ENCODE results near the gene RAB1A. TPM values are rescaled to one million over a fixed set of nuclear protein-coding genes. Genes with fewer than 3 reads are reported as not detected.

The RAB1A gene
- total RNA-seq, 1 donor from 2014 or later: 46.4 TPM

DNA sequence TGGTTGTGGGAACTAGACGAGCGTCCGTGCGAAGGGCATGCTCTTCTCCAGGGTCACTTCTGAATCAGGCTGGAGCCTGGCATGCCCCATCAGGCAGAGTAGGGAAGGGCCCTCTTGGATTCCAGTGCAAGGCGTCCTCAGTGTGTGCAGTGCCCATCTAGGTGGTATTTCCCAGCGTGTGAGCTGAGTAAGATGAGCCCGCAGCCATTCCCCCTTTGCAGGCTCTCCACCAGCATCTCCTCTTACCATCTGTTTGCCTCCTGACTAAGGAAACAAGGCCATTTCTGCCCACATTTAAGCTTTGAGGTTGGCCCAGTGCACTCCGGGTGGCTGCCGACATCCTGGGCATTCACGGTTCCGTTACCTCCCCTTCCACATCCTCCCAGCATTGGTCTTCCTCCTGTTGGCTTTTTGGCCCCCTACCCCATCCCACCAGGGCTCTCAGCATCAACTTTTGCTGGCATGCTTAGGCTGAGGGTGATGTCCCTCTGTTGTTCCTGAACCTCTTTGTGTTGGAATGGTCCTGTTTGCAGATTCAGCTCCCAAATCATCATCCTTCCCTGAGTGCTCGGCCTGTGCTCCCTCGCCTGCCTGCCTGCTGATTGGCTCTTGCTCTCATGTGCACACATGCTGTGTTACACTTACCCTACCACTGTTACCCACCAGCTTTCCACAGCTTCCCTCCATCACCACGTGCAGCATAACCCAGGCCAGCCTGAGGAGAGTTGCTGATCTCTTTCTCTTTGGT, 61.9 kb downstream of the RAB1A start:
- POLR2A ChIA-PET: interaction anchor here (0.8 kb wide), 1 partner anchor 62 kb away, joined by 3 read pairs; the partner anchor contains the start of gene RAB1A
- Mint-ChIP-seq H3K4me1 (peaks cover 52% of the 10 kb centered on the region), H3K4me3 (no peak overlapping the region), H3K36me3 (ENCODE audit: low read depth) (peaks cover 25% of the 10 kb centered on the region), H3K27me3 (no peaks in the 10 kb centered on the region), H3K27ac (peak overlapping the region; percentile 27), H3K9me3 (no peaks in the 10 kb centered on the region)
- ATAC-seq (ENCODE audit: low read depth) (no peak), DNase-seq (no peak)
- CTCF ChIA-PET: interaction anchor here (0.6 to 1.2 kb wide), 4 partner anchors 13 to 124 kb away, joined by 3 to 5 read pairs (median 4); no protein-coding TSS in a partner anchor
- TF ChIP-seq, protein P1, sequence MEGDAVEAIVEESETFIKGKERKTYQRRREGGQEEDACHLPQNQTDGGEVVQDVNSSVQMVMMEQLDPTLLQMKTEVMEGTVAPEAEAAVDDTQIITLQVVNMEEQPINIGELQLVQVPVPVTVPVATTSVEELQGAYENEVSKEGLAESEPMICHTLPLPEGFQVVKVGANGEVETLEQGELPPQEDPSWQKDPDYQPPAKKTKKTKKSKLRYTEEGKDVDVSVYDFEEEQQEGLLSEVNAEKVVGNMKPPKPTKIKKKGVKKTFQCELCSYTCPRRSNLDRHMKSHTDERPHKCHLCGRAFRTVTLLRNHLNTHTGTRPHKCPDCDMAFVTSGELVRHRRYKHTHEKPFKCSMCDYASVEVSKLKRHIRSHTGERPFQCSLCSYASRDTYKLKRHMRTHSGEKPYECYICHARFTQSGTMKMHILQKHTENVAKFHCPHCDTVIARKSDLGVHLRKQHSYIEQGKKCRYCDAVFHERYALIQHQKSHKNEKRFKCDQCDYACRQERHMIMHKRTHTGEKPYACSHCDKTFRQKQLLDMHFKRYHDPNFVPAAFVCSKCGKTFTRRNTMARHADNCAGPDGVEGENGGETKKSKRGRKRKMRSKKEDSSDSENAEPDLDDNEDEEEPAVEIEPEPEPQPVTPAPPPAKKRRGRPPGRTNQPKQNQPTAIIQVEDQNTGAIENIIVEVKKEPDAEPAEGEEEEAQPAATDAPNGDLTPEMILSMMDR (IDR thresholded peaks at IDR 0.05): no peak
- intact Hi-C loops (cut with micrococcal nuclease): no loop called here

DNA sequence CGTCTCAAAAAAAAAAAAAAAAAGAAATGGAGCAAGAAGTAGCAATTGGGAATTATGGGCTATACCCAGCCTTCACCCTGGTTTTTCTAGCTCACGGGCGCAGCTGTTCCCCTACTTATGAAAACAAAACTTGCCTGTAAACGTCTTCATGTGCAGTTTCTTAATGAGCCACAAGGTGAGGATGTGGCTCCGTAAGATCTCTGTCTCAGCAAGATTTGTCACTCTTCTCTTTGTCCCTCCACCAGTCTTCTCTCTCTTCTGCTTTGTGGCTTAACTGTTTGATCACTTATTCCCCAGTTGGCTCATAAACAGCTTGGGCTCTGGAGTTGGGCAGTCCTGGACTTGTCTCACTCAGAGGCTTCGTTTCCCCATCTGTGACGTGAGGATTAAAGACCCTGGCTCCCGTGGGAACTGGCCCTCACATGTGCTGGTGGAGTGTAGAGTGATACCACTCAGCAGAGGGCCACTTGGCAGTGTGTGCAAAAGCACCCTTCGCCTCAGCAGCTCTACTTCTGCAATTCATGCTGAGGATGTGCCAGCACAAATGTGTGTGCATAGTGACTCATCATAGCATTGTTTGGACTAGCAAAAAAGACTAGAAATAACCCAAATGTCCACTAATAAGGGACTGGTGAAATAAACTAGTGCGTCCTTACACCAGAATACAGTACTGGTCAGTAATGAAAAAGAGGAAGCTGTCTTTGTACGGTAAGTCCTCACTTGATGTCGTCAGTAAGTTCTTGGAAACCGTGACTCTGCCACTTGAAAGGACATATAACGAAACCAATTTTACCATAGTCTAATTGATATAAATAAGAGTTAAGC, 65.0 kb downstream of the RAB1A start:
- H3K27me3 Mint-ChIP-seq: no peaks in the 10 kb centered on the region
- peaks cover 4% of the 10 kb centered on the region for H3K36me3 Mint-ChIP-seq (ENCODE audit: low read depth)
- no peaks in the 10 kb centered on the region for H3K9me3 Mint-ChIP-seq
- ChIA-PET POLR2A (interaction anchor here (0.6 to 2.8 kb wide), 18 partner anchors 8 to 739 kb away, joined by 3 to 48 read pairs (median 4); partner anchors contain the start of genes ACTR2, CEP68 and RAB1A), CTCF (interaction anchor here (0.6 to 3.0 kb wide), 27 partner anchors 8 to 757 kb away, joined by 3 to 48 read pairs (median 4); partner anchors contain the start of genes CEP68 and RAB1A)
- peak overlapping the region; percentile 89 for H3K27ac Mint-ChIP-seq
- H3K4me1 Mint-ChIP-seq: peaks cover 38% of the 10 kb centered on the region
- DNase-seq (peak; percentile 63), ATAC-seq (ENCODE audit: low read depth) (peak; percentile 89)
- TF ChIP-seq, protein P1 (IDR thresholded peaks at IDR 0.05): peak; percentile 43
- intact Hi-C loops (cut with micrococcal nuclease): loop anchor here (1.0 to 2.0 kb wide), 10 partner anchors 9 to 646 kb away; partner anchors contain the start of genes CEP68 and RAB1A
- H3K4me3 Mint-ChIP-seq: peak overlapping the region; percentile 46

GRCh38 chr2:65062843-65063825, 66.8 kb downstream of the RAB1A start:
- H3K4me1 Mint-ChIP-seq: peaks cover 45% of the 10 kb centered on the region
- peak overlapping the region; percentile 18 for H3K27ac Mint-ChIP-seq
- no peaks in the 10 kb centered on the region for H3K36me3 Mint-ChIP-seq (ENCODE audit: low read depth)
- ChIA-PET CTCF (interaction anchor here (1.2 to 3.0 kb wide), 4 partner anchors 7 to 145 kb away, joined by 4 to 18 read pairs (median 11); partner anchors contain the start of genes CEP68 and RAB1A), POLR2A (interaction anchor here (2.8 kb wide), 1 partner anchor 7 kb away, joined by 48 read pairs; the partner anchor contains the start of gene CEP68)
- no peak overlapping the region for H3K4me3 Mint-ChIP-seq
- no peak for ATAC-seq (ENCODE audit: low read depth)
- H3K9me3 Mint-ChIP-seq: no peaks in the 10 kb centered on the region
- TF ChIP-seq, protein P1 (IDR thresholded peaks at IDR 0.05): no peak
- no peak for DNase-seq
- intact Hi-C loops (cut with micrococcal nuclease): no loop called here
- no peaks in the 10 kb centered on the region for H3K27me3 Mint-ChIP-seq

- CTCF ChIA-PET: interaction anchor here (1.8 kb wide), 1 partner anchor 107 kb away, joined by 8 read pairs; no protein-coding TSS in a partner anchor
- H3K4me1 Mint-ChIP-seq: peaks cover 50% of the 10 kb centered on the region
- POLR2A ChIA-PET: no interaction called here
- H3K4me3 Mint-ChIP-seq: no peak overlapping the region
- TF ChIP-seq, protein P1 (IDR thresholded peaks at IDR 0.05): no peak
- DNase-seq: no peak
- ATAC-seq (ENCODE audit: low read depth): no peak
- no peaks in the 10 kb centered on the region for H3K27me3 Mint-ChIP-seq
- intact Hi-C loops (cut with micrococcal nuclease): no loop called here
- H3K9me3 Mint-ChIP-seq: no peaks in the 10 kb centered on the region
- H3K27ac Mint-ChIP-seq: no peak overlapping the region
- no peaks in the 10 kb centered on the region for H3K36me3 Mint-ChIP-seq (ENCODE audit: low read depth)
These were observed 68.0 kb downstream of the RAB1A start for GRCh38 chr2:65061910-65062339.
